H1 (cell line): ENCODE results near the gene ELOVL2. TPM values are rescaled to one million over a fixed set of nuclear protein-coding genes. Genes with fewer than 3 reads are reported as not detected.

ENCODE experiments used
- CTCF ChIA-PET: fragments of 300-600 bp; sonication (Branson Sonifier 250); formaldehyde crosslinking; loops from one replicate; lab custom pipeline; 2021; ENCODE audit not compliant: partially characterized antibody; lab: Charles Lee
- POLR2A ChIA-PET: fragments of 300-600 bp; sonication (Branson Sonifier 250); formaldehyde crosslinking; loops from one replicate; lab custom pipeline; 2021; ENCODE audit warnings: inconsistent platforms; ENCODE audit not compliant: partially characterized antibody; lab: Charles Lee
- DNase-seq, 2 experiments: peaks; one replicate each; pipeline versions ENCODE4 v3.0.0 to v3.0.0-alpha.2; 2010 to 2022; ENCODE audit warnings: low spot score in 2 of 2, low read depth in 1 of 2, mixed read lengths in 1 of 2
- FAIRE-seq: peaks from 2 replicates; lab custom pipeline; 2011; peaks lifted over from hg19 to GRCh38; lab: Jason Lieb, UNC
- H2AFZ ChIP-seq: 2 replicates; pipeline ENCODE4 v1.8.1; 2012; ENCODE audit warnings: low read length, inconsistent platforms
- H2AK5ac ChIP-seq: 2 replicates; pipeline ENCODE4 v1.6.1; 2013; ENCODE audit warnings: low read depth, low read length
- H2BK120ac ChIP-seq: replicated peaks from 2 replicates; pipeline ENCODE3; 2013; ENCODE audit warnings: low read depth, low read length, inconsistent platforms
- H2BK12ac ChIP-seq: 2 replicates; pipeline ENCODE4 v1.6.1; 2013; ENCODE audit warnings: low read depth, low read length
- H2BK15ac ChIP-seq: 2 replicates; pipeline ENCODE4 v1.6.1; 2013; ENCODE audit warnings: low read length
- H2BK20ac ChIP-seq: 2 replicates; pipeline ENCODE4 v1.6.1; 2013; ENCODE audit warnings: low read length
- H2BK5ac ChIP-seq: 2 replicates; pipeline ENCODE4 v1.6.1; 2013; ENCODE audit warnings: low read depth, low read length
- H3K14ac ChIP-seq: 2 replicates; pipeline ENCODE4 v1.6.1; 2013; ENCODE audit warnings: inconsistent platforms; ENCODE audit not compliant: insufficient read length
- H3K18ac ChIP-seq: 2 replicates; pipeline ENCODE4 v1.6.1; 2013; ENCODE audit warnings: low read length; ENCODE audit errors: extremely low read depth
- H3K23ac ChIP-seq: 2 replicates; pipeline ENCODE4 v1.6.1; 2013; ENCODE audit warnings: inconsistent platforms; ENCODE audit not compliant: insufficient read length
- H3K23me2 ChIP-seq: 2 replicates; pipeline ENCODE4 v1.6.1; 2013; ENCODE audit warnings: low read depth, low read length
- H3K27ac ChIP-seq: 2 replicates; pipeline ENCODE4 v1.6.1; 2011; ENCODE audit warnings: low read depth, low read length, inconsistent platforms
- H3K27me3 ChIP-seq, 4 experiments: replicated peaks in 1 of 4; 1 replicate in 1 of 4; 2 replicates in 3 of 4; pipeline versions ENCODE4 v1.6.1 to v1.8.1; 2011 to 2013; ENCODE audit warnings: low read length in 3 of 4, mild to moderate bottlenecking in 3 of 4, inconsistent platforms in 2 of 4, mixed read lengths in 2 of 4, moderate library complexity in 1 of 4; ENCODE audit not compliant: control insufficient read depth in 3 of 4, insufficient read depth in 3 of 4; ENCODE audit errors: extremely low read depth in 1 of 4
- H3K36me3 ChIP-seq, 4 experiments: 2 replicates each; pipeline versions ENCODE4 v1.6.1 to v1.8.1; 2011 to 2013; ENCODE audit warnings: mild to moderate bottlenecking in 4 of 4, low read length in 3 of 4, moderate library complexity in 2 of 4, control low read depth in 1 of 4, inconsistent platforms in 1 of 4; ENCODE audit not compliant: insufficient read depth in 4 of 4, control insufficient read depth in 2 of 4
- H3K4ac ChIP-seq: replicated peaks from 2 replicates; pipeline ENCODE3; 2013; ENCODE audit warnings: low read length, low read depth, mixed read lengths, inconsistent platforms; ENCODE audit not compliant: insufficient read length
- H3K4me1 ChIP-seq, 4 experiments: replicated peaks in 1 of 4; 1 replicate in 1 of 4; 2 replicates in 3 of 4; pipeline versions ENCODE4 v1.6.1 to v1.8.1; 2011 to 2013; ENCODE audit warnings: low read length in 3 of 4, inconsistent platforms in 2 of 4, mixed read lengths in 1 of 4; ENCODE audit not compliant: insufficient read depth in 4 of 4, control insufficient read depth in 3 of 4
- H3K4me2 ChIP-seq, 2 experiments: 2 replicates each; pipeline versions ENCODE4 v1.6.1 to v1.8.1; 2011 to 2013; ENCODE audit warnings: low read depth in 2 of 2, low read length in 2 of 2, control low read depth in 1 of 2, inconsistent platforms in 1 of 2, mild to moderate bottlenecking in 1 of 2; ENCODE audit not compliant: insufficient read depth in 1 of 2
- H3K4me3 ChIP-seq, 4 experiments: fragments of 200-600, 300-600 bp in 1 of 4; sonication (generic), shearing (Covaris generic), sonication (Bioruptor Twin) in 1 of 4; 2 replicates each; pipeline versions ENCODE4 v1.5.1 to v1.8.1; 2011 to 2016; ENCODE audit warnings: low read length in 4 of 4, low read depth in 3 of 4, control low read depth in 2 of 4, inconsistent platforms in 2 of 4, mild to moderate bottlenecking in 2 of 4, mixed read lengths in 1 of 4, moderate library complexity in 1 of 4; ENCODE audit not compliant: insufficient read depth in 2 of 4; ENCODE audit errors: extremely low read depth in 1 of 4
- H3K56ac ChIP-seq: replicated peaks from 2 replicates; pipeline ENCODE3; 2013; ENCODE audit warnings: low read depth, mild to moderate bottlenecking, mixed read lengths, low read length, inconsistent platforms; ENCODE audit not compliant: insufficient read length
- H3K79me1 ChIP-seq: 2 replicates; pipeline ENCODE4 v1.6.1; 2013; ENCODE audit warnings: low read depth, low read length, control low read depth
- H3K79me2 ChIP-seq, 2 experiments: 2 replicates each; pipeline versions ENCODE4 v1.6.1 to v1.8.1; 2012 to 2013; ENCODE audit warnings: low read length in 2 of 2, mild to moderate bottlenecking in 2 of 2, inconsistent platforms in 1 of 2; ENCODE audit not compliant: insufficient read depth in 2 of 2, control insufficient read depth in 1 of 2
- H3K9ac ChIP-seq, 4 experiments: replicated peaks in 1 of 4; 1 replicate in 1 of 4; 2 replicates in 3 of 4; pipeline versions ENCODE4 v1.6.1 to v1.8.1; 2011 to 2013; ENCODE audit warnings: low read depth in 3 of 4, low read length in 3 of 4, control low read depth in 2 of 4, mild to moderate bottlenecking in 2 of 4, moderate library complexity in 2 of 4, inconsistent platforms in 1 of 4; ENCODE audit errors: extremely low read depth in 1 of 4
- H3K9me3 ChIP-seq, 2 experiments: 2 replicates each; pipeline versions ENCODE4 v1.6.1 to v1.8.1; 2012 to 2013; ENCODE audit warnings: mild to moderate bottlenecking in 2 of 2, moderate library complexity in 2 of 2, control low read depth in 1 of 2, inconsistent platforms in 1 of 2, low read depth in 1 of 2, low read length in 1 of 2, mixed read lengths in 1 of 2; ENCODE audit not compliant: insufficient read depth in 2 of 2
- H4K20me1 ChIP-seq, 2 experiments: replicated peaks in 1 of 2; 2 replicates each; pipeline versions ENCODE3 to v1.8.1; 2011 to 2013; ENCODE audit warnings: inconsistent platforms in 2 of 2, low read length in 2 of 2, mild to moderate bottlenecking in 1 of 2; ENCODE audit not compliant: insufficient read depth in 2 of 2, control insufficient read depth in 1 of 2
- H4K5ac ChIP-seq: 2 replicates; pipeline ENCODE4 v1.6.1; 2013; ENCODE audit warnings: low read length, low read depth, mixed read lengths, inconsistent platforms; ENCODE audit not compliant: insufficient read length
- H4K8ac ChIP-seq: 2 replicates; pipeline ENCODE4 v1.8.0; 2013; ENCODE audit warnings: mild to moderate bottlenecking, moderate library complexity, low read length, inconsistent platforms; ENCODE audit not compliant: insufficient read depth; ENCODE audit errors: extremely low read depth
- H4K91ac ChIP-seq: replicated peaks from 2 replicates; pipeline ENCODE3; 2013; ENCODE audit warnings: low read length, mixed read lengths, inconsistent platforms; ENCODE audit not compliant: insufficient read length
- CBX8 ChIP-seq: fragments of 300-800, 300-1000 bp; sonication (generic); IDR thresholded peaks from 2 replicates; pipeline ENCODE4 v1.7.1; 2016; ENCODE audit warnings: low read depth, low read length, borderline replicate concordance
- HDAC6 ChIP-seq: IDR thresholded peaks from one replicate; pipeline ENCODE4 v1.7.1; 2012; ENCODE audit warnings: low read depth, mild to moderate bottlenecking, inconsistent platforms, low read length, moderate library complexity
- SRF ChIP-seq: IDR thresholded peaks from 2 replicates; pipeline ENCODE4 v1.6.1; 2011; ENCODE audit warnings: mild to moderate bottlenecking, low read depth, low read length, moderate library complexity
- TAF7 ChIP-seq: optimal IDR thresholded peaks from 2 replicates; pipeline ENCODE3; 2011; ENCODE audit warnings: low read depth, mild to moderate bottlenecking, inconsistent platforms, low read length, moderate library complexity, borderline replicate concordance
- WGBS, 2 experiments: shearing (Covaris generic) in 1 of 2; methylation state at CpG; one replicate each; pipeline versions ENCODE4 v1.1.6 to v1.1.7; 2013 to 2015; ENCODE audit warnings: low lambda C conversion rate in 2 of 2, mixed read lengths in 2 of 2, inconsistent platforms in 1 of 2, low coverage in 1 of 2, missing lambda C conversion rate in 1 of 2; ENCODE audit not compliant: insufficient replicate concordance in 2 of 2, insufficient coverage in 1 of 2, insufficient read length in 1 of 2; ENCODE audit errors: extremely low coverage in 1 of 2, missing lambda C conversion rate in 1 of 2; 5-methylcytosine and 5-hydroxymethylcytosine counted together
- polyA plus RNA-seq, 7 experiments: library from polyadenylated mRNA; depleted of rRNA in 3 of 7; stranded (reverse) in 5 of 7; unstranded in 2 of 7; fragments of >200 nt in 5 of 7; fragments of 200-250 nt in 2 of 7; gene quantifications; 1 replicate in 5 of 7; 2 replicates in 1 of 7; 4 replicates in 1 of 7; pipeline versions ENCODE4 v1.2.1 to v1.2.3, GENCODE V29; 2011 to 2013; ENCODE audit warnings: missing spikeins in 2 of 7, mixed read lengths in 2 of 7
- total RNA-seq: library from RNA; stranded (reverse); fragmentation: NEBNext Ultra II Directional; extraction: Animal tissue kit (Norgen Biotek cat#: 25700); gene quantifications from 2 replicates; pipeline ENCODE4 v1.2.1, GENCODE V29; 2021

The ELOVL2 gene
- total and polyA plus RNA-seq, 2 of the 8 experiments (the other 6 are each of a cell fraction or from before 2014, with no cell fraction given), result 0.42 to 0.89 TPM

DNA sequence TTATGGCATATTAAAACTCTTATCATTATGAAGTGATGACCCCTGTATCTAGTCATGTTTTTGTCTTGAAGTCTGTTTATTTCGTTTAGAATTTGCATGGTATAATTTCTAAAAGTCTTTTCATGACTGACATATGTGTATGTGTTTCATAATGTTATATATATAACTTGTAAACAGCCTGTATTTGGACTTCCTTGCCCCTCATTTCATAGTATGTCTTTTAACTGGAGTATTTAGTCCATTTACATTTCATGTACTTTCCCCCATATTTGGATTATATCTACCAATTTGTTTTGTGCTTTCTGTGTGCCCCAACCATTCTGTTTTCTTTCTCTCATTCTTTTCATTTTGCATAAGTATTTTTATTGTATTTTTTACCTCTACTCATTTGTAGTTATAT lies 98.3 kb downstream of the ELOVL2 start:
- Histone ChIP-seq H3K4me3 (no peak overlapping the region), H3K23me2 (no peaks in the 10 kb centered on the region), H3K9me3 (no peaks in the 10 kb centered on the region), H3K4me1 (no peaks in the 10 kb centered on the region), H3K79me1 (no peaks in the 10 kb centered on the region), H2BK20ac (no peak overlapping the region), H3K23ac (no peak overlapping the region), H3K56ac (no peak overlapping the region), H4K8ac (no peak overlapping the region), H2BK5ac (no peak overlapping the region), H3K9ac (no peak overlapping the region), H3K27me3 (no peaks in the 10 kb centered on the region), H2BK120ac (no peak overlapping the region), H2BK12ac (no peak overlapping the region), H3K4me2 (no peak overlapping the region), H4K5ac (no peak overlapping the region), H2AK5ac (no peak overlapping the region), H3K14ac (no peak overlapping the region), H2BK15ac (no peak overlapping the region), H3K27ac (no peak overlapping the region), H2AFZ (no peak overlapping the region), H3K36me3 (no peaks in the 10 kb centered on the region), H3K4ac (no peak overlapping the region), H4K20me1 (no peaks in the 10 kb centered on the region), H3K79me2 (no peaks in the 10 kb centered on the region), H3K18ac (no peak overlapping the region), H4K91ac (no peak overlapping the region)
- FAIRE-seq (no peak), DNase-seq (no peak)
- TF ChIP-seq TAF7 (no peak), HDAC6 (no peak), CBX8 (no peak), SRF (no peak)
- ChIA-PET POLR2A (no interaction called here), CTCF (no interaction called here)
- WGBS, 2 experiments, result 78% methylated on average over 1 of the region's 1 CpG; no CpG with 5 or more reads in 1 of the 2 experiments
